K562 (cell line): ENCODE results near the gene TPR. TPM values are rescaled to one million over a fixed set of nuclear protein-coding genes. Genes with fewer than 3 reads are reported as not detected.

Experiments
- CEBPG ChIP-seq, 3 experiments: fragments of 200-800 bp in 1 of 3; sonication (Bioruptor generic) in 1 of 3; sonication (generic) in 1 of 3; formaldehyde crosslinking in 1 of 3; IDR thresholded peaks in 2 of 3; conservative IDR thresholded peaks in 1 of 3; 2 replicates each; pipeline versions ENCODE4 v1.6.1 to v1.8.0; 2016 to 2022; ENCODE audit warnings: missing compliant biosample characterization in 2 of 3, missing genetic modification characterization in 2 of 3, mild to moderate bottlenecking in 1 of 3, missing genetic modification reagents in 1 of 3
- E2F3 ChIP-seq: fragments of 250-450 bp; sonication (Bioruptor Pico); IDR thresholded peaks from 2 replicates; pipeline ENCODE4 v1.4.0; 2020; ENCODE audit warnings: mild to moderate bottlenecking
- ETS2 ChIP-seq: IDR thresholded peaks from 2 replicates; pipeline ENCODE4 v1.6.1; 2016; ENCODE audit warnings: borderline replicate concordance, missing genetic modification characterization, mild to moderate bottlenecking, moderate library complexity, missing compliant biosample characterization; ENCODE audit not compliant: poor library complexity, severe bottlenecking
- FOXK2 ChIP-seq, 2 experiments: fragments of 450-650 bp; IDR thresholded peaks in 1 of 2; conservative IDR thresholded peaks in 1 of 2; 2 replicates each; pipeline ENCODE4 v1.6.1; 2016; ENCODE audit warnings: low read depth in 2 of 2, mild to moderate bottlenecking in 1 of 2
- HDAC2 ChIP-seq: fragments of 450-650 bp; IDR thresholded peaks from 2 replicates; pipeline ENCODE4 v1.6.1; 2016; ENCODE audit warnings: mild to moderate bottlenecking
- JUN ChIP-seq, 2 experiments: sonication (generic) in 1 of 2; formaldehyde crosslinking in 1 of 2; IDR thresholded peaks; 2 replicates each; pipeline versions ENCODE4 v1.6.1 to v1.8.0; 2012 to 2022; ENCODE audit warnings: borderline replicate concordance in 2 of 2, mild to moderate bottlenecking in 2 of 2, improper control_type of control experiment in 1 of 2, low read depth in 1 of 2, low read length in 1 of 2, missing genetic modification reagents in 1 of 2
- NELFE ChIP-seq: IDR thresholded peaks from 2 replicates; pipeline ENCODE4 v1.6.1; 2011; ENCODE audit warnings: mild to moderate bottlenecking; ENCODE audit not compliant: insufficient read depth, insufficient read length
- POU5F1 ChIP-seq: fragments of 150-350 bp; IDR thresholded peaks from 2 replicates; pipeline ENCODE4 v1.6.1; 2014; ENCODE audit warnings: borderline replicate concordance, low read length, low read depth, mild to moderate bottlenecking; ENCODE audit not compliant: partially characterized antibody
- SREBF1 ChIP-seq: fragments of 150-350 bp; IDR thresholded peaks from 2 replicates; pipeline ENCODE4 v1.6.1; 2014; ENCODE audit warnings: antibody characterized with exemption, low read depth, low read length, borderline replicate concordance
- ZBTB7A ChIP-seq: IDR thresholded peaks from 2 replicates; pipeline ENCODE4 v1.6.1; 2011; ENCODE audit warnings: low read depth, mild to moderate bottlenecking, low read length, moderate library complexity, borderline replicate concordance; ENCODE audit not compliant: control insufficient read depth
- ZNF165 ChIP-seq: fragments of 250-450 bp; sonication (Bioruptor Pico); IDR thresholded peaks from 2 replicates; pipeline ENCODE4 v1.4.0; 2020; ENCODE audit warnings: borderline replicate concordance
- ZNF347 ChIP-seq: fragments of 450-650 bp; formaldehyde crosslinking; IDR thresholded peaks from 2 replicates; pipeline ENCODE4 v1.4.0; 2020; ENCODE audit warnings: low read depth, mild to moderate bottlenecking, moderate library complexity
- ZNF586 ChIP-seq: fragments of 450-650 bp; formaldehyde crosslinking; conservative IDR thresholded peaks from 2 replicates; pipeline ENCODE4 v1.4.0; 2020; ENCODE audit warnings: mild to moderate bottlenecking, moderate library complexity
- ZNF644 ChIP-seq: fragments of 200-800 bp; sonication (Bioruptor generic); IDR thresholded peaks from 2 replicates; pipeline ENCODE4 v1.6.1; 2016; ENCODE audit warnings: low read depth, missing genetic modification characterization, missing compliant biosample characterization
- ZNF76 ChIP-seq: fragments of 250-450 bp; sonication (Bioruptor Pico); IDR thresholded peaks from 2 replicates; pipeline ENCODE4 v1.4.0; 2020; ENCODE audit warnings: mild to moderate bottlenecking, moderate library complexity, borderline replicate concordance
- polyA plus RNA-seq, 8 experiments: library from polyadenylated mRNA; depleted of rRNA in 4 of 8; stranded (reverse) in 5 of 8; unstranded in 3 of 8; fragments of >200 nt; fragmentation: Nextera tagmentation in 2 of 8; fragmentation: Illumina TruSeq in 1 of 8; extraction: Ambion mirVana in 2 of 8; extraction: Trizol in 1 of 8; gene quantifications; 2 replicates each; pipeline versions ENCODE4 v1.2.1 to v1.2.3, GENCODE V29; 2011 to 2014; ENCODE audit warnings: inconsistent platforms in 1 of 8, missing spikeins in 1 of 8
- total RNA-seq, 7 experiments: library from RNA; depleted of rRNA in 6 of 7; stranded (reverse); fragments of >200 nt in 6 of 7; fragmentation: Illumina TruSeq in 2 of 7; extraction: Trizol in 2 of 7; gene quantifications; 2 replicates each; pipeline versions ENCODE4 v1.2.1 to v1.2.3, GENCODE V29; 2011 to 2021; ENCODE audit warnings: low replicate concordance in 1 of 7
- TF ChIP-seq, protein P1 (sequence below), 2 experiments: IDR thresholded peaks; 2 replicates each; pipeline ENCODE4 v1.6.1; 2012; ENCODE audit warnings: improper control_type of control experiment in 2 of 2, low read depth in 2 of 2, low read length in 2 of 2, borderline replicate concordance in 1 of 2
- TF ChIP-seq, protein P2 (sequence below): fragments of 250-450 bp; sonication (Bioruptor Pico); IDR thresholded peaks from 2 replicates; pipeline ENCODE4 v1.6.1; 2021; ENCODE audit warnings: mild to moderate bottlenecking
- TF ChIP-seq, protein P3 (sequence below): fragments of 250-450 bp; sonication (Bioruptor Pico); IDR thresholded peaks from 2 replicates; pipeline ENCODE4 v1.8.0; 2022; ENCODE audit warnings: moderate library complexity, mild to moderate bottlenecking, inconsistent platforms
- TF ChIP-seq, protein P4 (sequence below): IDR thresholded peaks from 2 replicates; pipeline ENCODE4 v1.6.1; 2014; ENCODE audit warnings: antibody characterized with exemption

Gene TPR
- total and polyA plus RNA-seq, 9 of the 15 experiments (the other 6 are each of a cell fraction or from before 2014, with no cell fraction given): 48.5 to 167 (median 138) TPM

DNA sequence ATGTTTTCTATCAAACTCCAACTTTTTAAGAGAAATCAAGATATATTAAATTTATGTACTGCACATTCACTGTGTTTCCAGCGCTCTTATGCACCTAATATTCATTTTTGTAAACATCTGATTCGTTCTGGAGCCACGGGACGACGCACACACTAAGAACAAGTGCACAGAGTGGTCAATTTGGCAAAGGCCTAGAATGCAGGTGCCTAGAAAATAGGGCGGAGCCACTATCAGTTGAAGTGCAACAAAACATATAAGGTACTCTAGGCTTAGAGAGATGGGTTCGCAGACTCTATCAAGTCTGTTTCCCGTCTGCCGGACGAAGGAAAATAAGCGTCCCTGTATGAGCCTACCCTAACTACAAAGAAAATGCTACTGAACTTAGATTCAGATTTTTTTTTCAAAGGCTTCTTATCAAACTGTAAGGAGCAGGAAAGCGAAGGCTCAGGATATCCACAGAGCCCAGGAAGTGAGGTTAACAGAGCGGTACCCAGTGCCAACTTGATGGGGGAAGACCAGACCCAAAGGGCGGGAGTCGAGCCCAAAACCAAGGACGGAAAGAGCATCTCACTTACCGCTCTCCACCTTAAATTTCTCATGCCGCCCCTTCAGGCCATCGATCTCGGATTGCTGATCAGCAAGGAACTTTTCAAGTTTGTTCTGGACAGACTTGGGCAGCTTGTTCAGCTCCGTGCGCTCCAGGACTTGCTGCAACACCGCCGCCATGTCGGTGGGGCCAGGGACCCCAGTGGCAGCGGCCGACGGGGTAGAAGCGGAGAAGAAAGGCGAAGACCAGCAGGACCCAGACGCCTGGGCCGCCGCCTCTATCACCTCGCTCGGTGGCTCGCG, 526 bp downstream of the TPR start (continued):
- TF ChIP-seq ZNF76 (CRISPR knock-in tag) (peak; percentile 41; the same call in 1 of the 2 replicates), ETS2 (tag) (no peak), SREBF1 (no peak), ZBTB7A (peak; percentile 34; the same call in 1 of the 2 replicates), ZNF347 (CRISPR knock-in tag) (no peak), JUN (IDR thresholded peaks at IDR 0.05; ENCODE audit: borderline replicate concordance, low read depth, low read length) (0 out of 2 replicates have a peak, but pooled peaks have one; percentile 3), JUN (CRISPR knock-in tag; IDR thresholded peaks at IDR 0.05; ENCODE audit: borderline replicate concordance) (no peak), ZNF586 (CRISPR knock-in tag) (no peak), ZNF165 (CRISPR knock-in tag) (peak; percentile 62; the same call in 1 of the 2 replicates), HDAC2 (peak; percentile 40; the same call in 1 of the 2 replicates), NELFE (no peak), ZNF644 (tag) (no peak), FOXK2 (conservative IDR thresholded peaks at IDR 0.05 in 1 of 2, IDR thresholded peaks at IDR 0.05 in 1 of 2; ENCODE audit: low read depth in 2 of 2) (peak; percentile 62 to 76), POU5F1 (no peak), E2F3 (CRISPR knock-in tag) (no peak), CEBPG (CRISPR knock-in tag; IDR thresholded peaks at IDR 0.05) (no peak; the same call in 1 of the 2 replicates), CEBPG (tag; conservative IDR thresholded peaks at IDR 0.05 in 1 of 2, IDR thresholded peaks at IDR 0.05 in 1 of 2) (peak in 1 of 2 experiments; percentile 63; a peak in 2 of 4 replicates)
- TF ChIP-seq, protein P1, sequence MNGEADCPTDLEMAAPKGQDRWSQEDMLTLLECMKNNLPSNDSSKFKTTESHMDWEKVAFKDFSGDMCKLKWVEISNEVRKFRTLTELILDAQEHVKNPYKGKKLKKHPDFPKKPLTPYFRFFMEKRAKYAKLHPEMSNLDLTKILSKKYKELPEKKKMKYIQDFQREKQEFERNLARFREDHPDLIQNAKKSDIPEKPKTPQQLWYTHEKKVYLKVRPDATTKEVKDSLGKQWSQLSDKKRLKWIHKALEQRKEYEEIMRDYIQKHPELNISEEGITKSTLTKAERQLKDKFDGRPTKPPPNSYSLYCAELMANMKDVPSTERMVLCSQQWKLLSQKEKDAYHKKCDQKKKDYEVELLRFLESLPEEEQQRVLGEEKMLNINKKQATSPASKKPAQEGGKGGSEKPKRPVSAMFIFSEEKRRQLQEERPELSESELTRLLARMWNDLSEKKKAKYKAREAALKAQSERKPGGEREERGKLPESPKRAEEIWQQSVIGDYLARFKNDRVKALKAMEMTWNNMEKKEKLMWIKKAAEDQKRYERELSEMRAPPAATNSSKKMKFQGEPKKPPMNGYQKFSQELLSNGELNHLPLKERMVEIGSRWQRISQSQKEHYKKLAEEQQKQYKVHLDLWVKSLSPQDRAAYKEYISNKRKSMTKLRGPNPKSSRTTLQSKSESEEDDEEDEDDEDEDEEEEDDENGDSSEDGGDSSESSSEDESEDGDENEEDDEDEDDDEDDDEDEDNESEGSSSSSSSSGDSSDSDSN (IDR thresholded peaks at IDR 0.05; ENCODE audit: borderline replicate concordance in 1 of 2, low read depth in 2 of 2, low read length in 2 of 2): 0 out of 4 replicates have a peak, but pooled peaks of 1 of the 2 experiments have one; percentile 49
- TF ChIP-seq, protein P2, sequence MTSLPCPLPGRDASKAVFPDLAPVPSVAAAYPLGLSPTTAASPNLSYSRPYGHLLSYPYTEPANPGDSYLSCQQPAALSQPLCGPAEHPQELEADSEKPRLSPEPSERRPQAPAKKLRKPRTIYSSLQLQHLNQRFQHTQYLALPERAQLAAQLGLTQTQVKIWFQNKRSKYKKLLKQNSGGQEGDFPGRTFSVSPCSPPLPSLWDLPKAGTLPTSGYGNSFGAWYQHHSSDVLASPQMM: no peak
- TF ChIP-seq, protein P3, sequence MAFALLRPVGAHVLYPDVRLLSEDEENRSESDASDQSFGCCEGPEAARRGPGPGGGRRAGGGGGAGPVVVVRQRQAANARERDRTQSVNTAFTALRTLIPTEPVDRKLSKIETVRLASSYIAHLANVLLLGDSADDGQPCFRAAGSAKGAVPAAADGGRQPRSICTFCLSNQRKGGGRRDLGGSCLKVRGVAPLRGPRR (CRISPR knock-in tag): peak; percentile 74; the same call in 1 of the 2 replicates
- TF ChIP-seq, protein P4, sequence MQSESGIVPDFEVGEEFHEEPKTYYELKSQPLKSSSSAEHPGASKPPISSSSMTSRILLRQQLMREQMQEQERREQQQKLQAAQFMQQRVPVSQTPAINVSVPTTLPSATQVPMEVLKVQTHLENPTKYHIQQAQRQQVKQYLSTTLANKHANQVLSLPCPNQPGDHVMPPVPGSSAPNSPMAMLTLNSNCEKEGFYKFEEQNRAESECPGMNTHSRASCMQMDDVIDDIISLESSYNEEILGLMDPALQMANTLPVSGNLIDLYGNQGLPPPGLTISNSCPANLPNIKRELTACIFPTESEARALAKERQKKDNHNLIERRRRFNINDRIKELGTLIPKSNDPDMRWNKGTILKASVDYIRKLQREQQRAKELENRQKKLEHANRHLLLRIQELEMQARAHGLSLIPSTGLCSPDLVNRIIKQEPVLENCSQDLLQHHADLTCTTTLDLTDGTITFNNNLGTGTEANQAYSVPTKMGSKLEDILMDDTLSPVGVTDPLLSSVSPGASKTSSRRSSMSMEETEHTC: no peak
